SK-N-SH (cell line): ENCODE measurements around the gene IGF1R. TPM values are rescaled to one million over a fixed set of nuclear protein-coding genes. Genes with fewer than 3 reads are reported as not detected.

Source experiments
- CTCF ChIA-PET: fragments of 300-600, 350-600 bp; formaldehyde crosslinking; extraction: SDS; loops from one replicate; lab custom pipeline; 2021; lab: Yijun Ruan, JAX
- POLR2A ChIA-PET: fragments of 350-600 bp; sonication (Branson Sonifier 250); formaldehyde crosslinking; extraction: SDS; loops from one replicate; lab custom pipeline; 2020; ENCODE audit warnings: antibody characterized with exemption, inconsistent platforms; lab: Yijun Ruan, JAX
- DNase-seq: peaks from one replicate; pipeline ENCODE4 v3.0.0; 2012
- H2AFZ ChIP-seq: fragments of 200-600 bp; sonication (generic); 2 replicates; pipeline ENCODE4 v1.8.1; 2016; ENCODE audit warnings: antibody characterized with exemption, mild to moderate bottlenecking, low read depth
- H3F3A ChIP-seq: fragments of 200-600 bp; sonication (generic); replicated peaks from 2 replicates; pipeline ENCODE3; 2016; ENCODE audit warnings: antibody characterized with exemption, mild to moderate bottlenecking; ENCODE audit not compliant: insufficient read depth
- H3K27ac ChIP-seq, 2 experiments: fragments of 200-500 bp in 1 of 2; fragments of 200-600 bp in 1 of 2; sonication (Bioruptor generic) in 1 of 2; sonication (generic), shearing (Covaris generic) in 1 of 2; 2 replicates each; pipeline versions ENCODE4 v1.5.1 to v1.6.1; 2014 to 2016; ENCODE audit warnings: low read depth in 2 of 2, inconsistent platforms in 1 of 2, low read length in 1 of 2, mild to moderate bottlenecking in 1 of 2, mixed read lengths in 1 of 2
- H3K27me3 ChIP-seq: fragments of 200-600 bp; sonication (generic), shearing (Covaris generic); 2 replicates; pipeline ENCODE4 v1.6.1; 2016; ENCODE audit warnings: mixed run types; ENCODE audit not compliant: insufficient read depth
- H3K36me3 ChIP-seq, 2 experiments: fragments of 200-500 bp in 1 of 2; fragments of 200-600 bp in 1 of 2; sonication (Bioruptor generic) in 1 of 2; sonication (generic) in 1 of 2; replicated peaks in 1 of 2; 2 replicates each; pipeline versions ENCODE3 to v1.5.1; 2014 to 2016; ENCODE audit warnings: low read length in 1 of 2, mild to moderate bottlenecking in 1 of 2; ENCODE audit not compliant: insufficient read depth in 2 of 2, control insufficient read depth in 1 of 2
- H3K4me1 ChIP-seq, 2 experiments: fragments of 200-500 bp in 1 of 2; fragments of 200-600 bp in 1 of 2; sonication (Bioruptor generic) in 1 of 2; sonication (generic), shearing (Covaris generic) in 1 of 2; 2 replicates each; pipeline versions ENCODE4 v1.5.1 to v1.6.1; 2014 to 2016; ENCODE audit warnings: low read depth in 1 of 2, low read length in 1 of 2, mixed run types in 1 of 2; ENCODE audit not compliant: insufficient read depth in 2 of 2, control insufficient read depth in 1 of 2
- H3K4me2 ChIP-seq: fragments of 200-600 bp; sonication (generic), shearing (Covaris generic); 2 replicates; pipeline ENCODE4 v1.6.1; 2017; ENCODE audit warnings: mixed run types
- H3K4me3 ChIP-seq, 2 experiments: fragments of 200-500 bp in 1 of 2; fragments of 200-600 bp in 1 of 2; sonication (Bioruptor generic) in 1 of 2; sonication (generic), shearing (Covaris generic) in 1 of 2; 2 replicates each; pipeline versions ENCODE4 v1.5.1 to v1.8.1; 2014 to 2016; ENCODE audit warnings: low read depth in 2 of 2, inconsistent platforms in 1 of 2, low read length in 1 of 2, mild to moderate bottlenecking in 1 of 2, mixed read lengths in 1 of 2, moderate library complexity in 1 of 2
- H3K79me2 ChIP-seq: fragments of 200-600 bp; sonication (generic); 2 replicates; pipeline ENCODE4 v1.8.1; 2017; ENCODE audit warnings: mild to moderate bottlenecking; ENCODE audit not compliant: insufficient read depth
- H3K9ac ChIP-seq: fragments of 200-600 bp; sonication (generic); 2 replicates; pipeline ENCODE4 v1.6.1; 2017; ENCODE audit warnings: mixed run types
- H3K9me2 ChIP-seq: fragments of 200-600 bp; sonication (generic); 2 replicates; pipeline ENCODE4 v1.6.1; 2017; ENCODE audit warnings: mixed run types
- H3K9me3 ChIP-seq: fragments of 200-600 bp; sonication (generic); 2 replicates; pipeline ENCODE4 v1.6.1; 2017; ENCODE audit warnings: mixed run types, mild to moderate bottlenecking, moderate library complexity
- H4K20me1 ChIP-seq: fragments of 200-600 bp; sonication (generic); 2 replicates; pipeline ENCODE4 v1.6.1; 2017; ENCODE audit warnings: mild to moderate bottlenecking, mixed run types; ENCODE audit not compliant: insufficient read depth
- CTCF ChIP-seq: fragments of 200-600 bp; sonication (generic); IDR thresholded peaks from 2 replicates; pipeline ENCODE4 v1.6.1; 2017; ENCODE audit warnings: antibody characterized with exemption, mild to moderate bottlenecking, moderate library complexity
- EP300 ChIP-seq, 2 experiments: IDR thresholded peaks; 2 replicates each; pipeline versions ENCODE4 v1.4.0 to v1.6.1; 2012; ENCODE audit warnings: borderline replicate concordance in 1 of 2, low read depth in 1 of 2, low read length in 1 of 2
- FOXJ3 ChIP-seq: sonication (generic); formaldehyde crosslinking; IDR thresholded peaks from 2 replicates; pipeline ENCODE4 v1.5.1; 2020; ENCODE audit warnings: mild to moderate bottlenecking, missing genetic modification reagents
- GABPA ChIP-seq: IDR thresholded peaks from 2 replicates; pipeline ENCODE4 v1.4.0; 2012; ENCODE audit warnings: low read depth, mild to moderate bottlenecking
- GATA2 ChIP-seq: sonication (generic); formaldehyde crosslinking; IDR thresholded peaks from 2 replicates; pipeline ENCODE4 v1.5.0; 2020; ENCODE audit warnings: mild to moderate bottlenecking, missing genetic modification reagents
- MEF2A ChIP-seq: IDR thresholded peaks from 2 replicates; pipeline ENCODE4 v1.4.0; 2012; ENCODE audit warnings: low read depth, borderline replicate concordance
- MXI1 ChIP-seq: IDR thresholded peaks from 2 replicates; pipeline ENCODE4 v1.6.1; 2012; ENCODE audit warnings: mild to moderate bottlenecking, low read depth, low read length, improper control_type of control experiment
- NFIC ChIP-seq: IDR thresholded peaks from 2 replicates; pipeline ENCODE4 v1.4.0; 2012; ENCODE audit warnings: borderline replicate concordance
- POLR2AphosphoS5 ChIP-seq: IDR thresholded peaks from 2 replicates; pipeline ENCODE4 v1.6.1; 2012; ENCODE audit warnings: low read depth, low read length
- RAD21 ChIP-seq: IDR thresholded peaks from 2 replicates; pipeline ENCODE4 v1.6.1; 2012; ENCODE audit warnings: mild to moderate bottlenecking, low read length
- RCOR1 ChIP-seq: fragments of 150-350 bp; IDR thresholded peaks from 2 replicates; pipeline ENCODE4 v1.6.1; 2017; ENCODE audit warnings: antibody characterized with exemption, low read length
- REST ChIP-seq: IDR thresholded peaks from 2 replicates; pipeline ENCODE4 v1.6.1; 2012; ENCODE audit warnings: mild to moderate bottlenecking, low read depth, low read length, moderate library complexity
- RFX5 ChIP-seq: IDR thresholded peaks from 2 replicates; pipeline ENCODE4 v1.6.1; 2012; ENCODE audit warnings: mild to moderate bottlenecking, improper control_type of control experiment, low read length
- SMC3 ChIP-seq: IDR thresholded peaks from 2 replicates; pipeline ENCODE4 v1.6.1; 2012; ENCODE audit warnings: low read depth, low read length, improper control_type of control experiment
- TCF12 ChIP-seq: IDR thresholded peaks from 2 replicates; pipeline ENCODE4 v1.4.0; 2012
- USF1 ChIP-seq: IDR thresholded peaks from 2 replicates; pipeline ENCODE4 v1.4.0; 2012; ENCODE audit warnings: low read depth, borderline replicate concordance
- YY1 ChIP-seq: IDR thresholded peaks from 2 replicates; pipeline ENCODE4 v1.4.0; 2012; ENCODE audit warnings: low read depth, mild to moderate bottlenecking
- WGBS: methylation state at CpG from one replicate; pipeline ENCODE4 v1.1.6; 2017; ENCODE audit warnings: low lambda C conversion rate; 5-methylcytosine and 5-hydroxymethylcytosine counted together
- polyA plus RNA-seq, 3 experiments: library from polyadenylated mRNA; depleted of rRNA; stranded (reverse); fragments of >200 nt; gene quantifications; 2 replicates each; pipeline ENCODE4 v1.2.3, GENCODE V29; 2012

IGF1R gene
- polyA plus RNA-seq, 1 of the 3 experiments (the other 2 are of a cell fraction): 9.5 TPM

GRCh38 chr15:98878172-98878571, 229.8 kb downstream of the IGF1R start:
- H3K9me2 ChIP-seq: no peaks in the 10 kb centered on the region
- 80% methylated on average over 3 of the region's 3 CpGs for WGBS
- H3K79me2 ChIP-seq: peaks cover 76% of the 10 kb centered on the region
- no peaks in the 10 kb centered on the region for H3K9me3 ChIP-seq
- peak overlapping the region; percentile 32; the same call in 1 of the 2 replicates for H3K4me2 ChIP-seq
- H3K9ac ChIP-seq: no peak overlapping the region
- no peaks in the 10 kb centered on the region for H4K20me1 ChIP-seq
- ChIA-PET POLR2A (no interaction called here), CTCF (interaction anchor here (0.6 to 2.0 kb wide), 3 partner anchors 27 to 519 kb away, joined by 4 to 5 read pairs (median 4); no protein-coding TSS in a partner anchor)
- H3F3A ChIP-seq: peaks cover 13% of the 10 kb centered on the region
- H3K4me3 ChIP-seq: no peak overlapping the region
- H2AFZ ChIP-seq: no peak overlapping the region
- H3K4me1 ChIP-seq: peaks cover 10 to 42% of the 10 kb centered on the region in 2 experiments
- TF ChIP-seq EP300 (IDR thresholded peaks at IDR 0.05; ENCODE audit: borderline replicate concordance in 1 of 2, low read depth in 1 of 2, low read length in 1 of 2): no peak
- no peak for TF ChIP-seq RAD21
- TF ChIP-seq NFIC: no peak
- TF ChIP-seq GABPA: no peak
- no peak for TF ChIP-seq RCOR1
- TF ChIP-seq CTCF: no peak
- TF ChIP-seq REST: no peak
- no peak for TF ChIP-seq FOXJ3 (CRISPR knock-in tag)
- no peak for TF ChIP-seq POLR2AphosphoS5
- no peak for TF ChIP-seq YY1
- no peak for TF ChIP-seq USF1
- TF ChIP-seq GATA2: no peak
- no peak for TF ChIP-seq RFX5
- TF ChIP-seq MEF2A: no peak
- no peak for TF ChIP-seq SMC3
- TF ChIP-seq MXI1: no peak
- no peak for TF ChIP-seq TCF12
- H3K36me3 ChIP-seq: no peaks in the 10 kb centered on the region
- H3K27me3 ChIP-seq: no peaks in the 10 kb centered on the region
- H3K27ac ChIP-seq: peak overlapping the region in 1 of 2 experiments; percentile 45; a peak in 1 of 4 replicates
- DNase-seq: no peak
